Fibroblast of villous mesenchyme (primary cell): ENCODE data around the gene CNTN4. TPM values are rescaled to one million over a fixed set of nuclear protein-coding genes. Genes with fewer than 3 reads are reported as not detected.
A peak's percentile ranks its signal among the peaks of the same experiment; 100 is the strongest.

Experiments used
- DNase-seq: peaks from one replicate; pipeline ENCODE4 v3.0.0-alpha.2; 2010; ENCODE audit warnings: low read depth
- H3K4me3 ChIP-seq: 2 replicates; pipeline ENCODE4 v1.5.1; 2011; ENCODE audit warnings: low read depth, mild to moderate bottlenecking, low read length
- CTCF ChIP-seq: IDR thresholded peaks from 2 replicates; pipeline ENCODE4 v1.5.1; 2012; ENCODE audit warnings: low read depth, mild to moderate bottlenecking, low read length; ENCODE audit not compliant: insufficient read depth
- total RNA-seq: library from RNA; depleted of rRNA; stranded (reverse); fragments of >200 nt; gene quantifications from 2 replicates; pipeline ENCODE4 v1.2.3, GENCODE V29; 2012

The CNTN4 gene
- total RNA-seq, 1 donor: 6.9 TPM

GRCh38 chr3:2283818-2284217 is 185.2 kb downstream of the CNTN4 start:
- TF ChIP-seq CTCF: no peak
- DNase-seq: no peak

GRCh38 chr3:2300938-2301337 is 202.3 kb downstream of the CNTN4 start:
- DNase-seq: no peak
- no peak for TF ChIP-seq CTCF
- no peak overlapping the region for H3K4me3 ChIP-seq

More at GRCh38 chr3:2283818-2284217, 185.2 kb downstream of the CNTN4 start:
- no peak overlapping the region for H3K4me3 ChIP-seq

GRCh38 chr3:2301361-2301760 is 202.7 kb downstream of the CNTN4 start:
- DNase-seq: no peak
- no peak for TF ChIP-seq CTCF
- H3K4me3 ChIP-seq: no peak overlapping the region

- no peak overlapping the region for H3K4me3 ChIP-seq
- DNase-seq: peak; percentile 7
- no peak for TF ChIP-seq CTCF
These were observed 204.9 kb downstream of the CNTN4 start for GRCh38 chr3:2303566-2303965.

- DNase-seq: no peak
- H3K4me3 ChIP-seq: no peak overlapping the region
- TF ChIP-seq CTCF: no peak
These were observed 212.4 kb downstream of the CNTN4 start for GRCh38 chr3:2311022-2311421.

- TF ChIP-seq CTCF: no peak
- H3K4me3 ChIP-seq: no peak overlapping the region
- no peak for DNase-seq
These were observed 218.9 kb downstream of the CNTN4 start for GRCh38 chr3:2317521-2317920.

GRCh38 chr3:2334921-2335320 is 236.3 kb downstream of the CNTN4 start:
- no peak overlapping the region for H3K4me3 ChIP-seq
- TF ChIP-seq CTCF: no peak
- DNase-seq: no peak
